Mesendoderm (in vitro differentiated cells): ENCODE measurements around the gene OPCML.

Source experiments
- DNase-seq: peaks from one replicate; pipeline ENCODE4 v3.0.0; 2013
- H2AK5ac ChIP-seq: 2 replicates; pipeline ENCODE4 v1.6.1; 2013; ENCODE audit warnings: low read length, inconsistent platforms
- H2BK120ac ChIP-seq: 2 replicates; pipeline ENCODE4 v1.6.1; 2013; ENCODE audit warnings: low read depth, mild to moderate bottlenecking, low read length, moderate library complexity, mixed read lengths
- H2BK15ac ChIP-seq: replicated peaks from 2 replicates; pipeline ENCODE4 v1.6.1; 2013; ENCODE audit warnings: low read depth, mild to moderate bottlenecking, moderate library complexity
- H2BK5ac ChIP-seq: 2 replicates; pipeline ENCODE4 v1.6.1; 2013; ENCODE audit warnings: low read length, inconsistent platforms
- H3K18ac ChIP-seq: 2 replicates; pipeline ENCODE4 v1.6.1; 2013; ENCODE audit warnings: mild to moderate bottlenecking, low read length, mixed read lengths
- H3K23ac ChIP-seq: one replicate; pipeline ENCODE4 v1.6.1; 2013; ENCODE audit warnings: low read length
- H3K27ac ChIP-seq: 2 replicates; pipeline ENCODE4 v1.5.1; 2013; ENCODE audit warnings: low read depth, mild to moderate bottlenecking, inconsistent platforms, low read length, moderate library complexity
- H3K27me3 ChIP-seq: 2 replicates; pipeline ENCODE4 v1.6.1; 2013; ENCODE audit warnings: low read length, control low read depth, mild to moderate bottlenecking, inconsistent platforms; ENCODE audit not compliant: insufficient read depth, poor library complexity
- H3K36me3 ChIP-seq: 2 replicates; pipeline ENCODE4 v1.6.1; 2013; ENCODE audit warnings: low read length, inconsistent platforms; ENCODE audit not compliant: control insufficient read depth, insufficient read depth
- H3K4ac ChIP-seq: one replicate; pipeline ENCODE4 v1.6.1; 2013; ENCODE audit warnings: low read depth, mild to moderate bottlenecking, low read length, moderate library complexity
- H3K4me1 ChIP-seq: 2 replicates; pipeline ENCODE4 v1.6.1; 2013; ENCODE audit warnings: low read depth, low read length, inconsistent platforms; ENCODE audit not compliant: control insufficient read depth
- H3K4me2 ChIP-seq: 2 replicates; pipeline ENCODE4 v1.6.1; 2013; ENCODE audit warnings: low read length
- H3K4me3 ChIP-seq: 2 replicates; pipeline ENCODE4 v1.5.1; 2013; ENCODE audit warnings: mild to moderate bottlenecking, low read length
- H3K56ac ChIP-seq: one replicate; pipeline ENCODE4 v1.6.1; 2013; ENCODE audit warnings: low read length
- H3K79me1 ChIP-seq: 2 replicates; pipeline ENCODE4 v1.6.1; 2013; ENCODE audit warnings: low read length, inconsistent platforms
- H3K79me2 ChIP-seq: 2 replicates; pipeline ENCODE4 v1.6.1; 2013; ENCODE audit warnings: mild to moderate bottlenecking, low read length; ENCODE audit not compliant: control insufficient read depth, insufficient read depth
- H3K9ac ChIP-seq: 2 replicates; pipeline ENCODE4 v1.6.1; 2013; ENCODE audit warnings: low read length, inconsistent platforms
- H4K5ac ChIP-seq: one replicate; pipeline ENCODE4 v1.6.1; 2013; ENCODE audit warnings: low read length
- H4K8ac ChIP-seq: one replicate; pipeline ENCODE4 v1.6.1; 2013; ENCODE audit warnings: low read depth, mild to moderate bottlenecking, control low read depth, low read length, moderate library complexity
- WGBS: extraction: QIAGEN DNeasy Blood & Tissue Kit; methylation state at CpG from one replicate; pipeline ENCODE4 v1.1.7; 2013; ENCODE audit warnings: low lambda C conversion rate, missing lambda C conversion rate; ENCODE audit not compliant: insufficient coverage; ENCODE audit errors: extremely low coverage; 5-methylcytosine and 5-hydroxymethylcytosine counted together

OPCML gene

GRCh38 chr11:133492895-133493294 is 39.4 kb downstream of the OPCML start:
- H2BK5ac ChIP-seq, result no peak overlapping the region
- no peak overlapping the region for H3K4ac ChIP-seq
- DNase-seq, result no peak
- no peak overlapping the region for H3K56ac ChIP-seq
- no peak overlapping the region for H2BK15ac ChIP-seq
- no peak overlapping the region for H4K5ac ChIP-seq
- no peak overlapping the region for H3K9ac ChIP-seq
- H3K4me2 ChIP-seq, result no peak overlapping the region
- no peak overlapping the region for H3K27ac ChIP-seq
- no peak overlapping the region for H3K23ac ChIP-seq
- no peaks in the 10 kb centered on the region for H3K4me1 ChIP-seq
- H2AK5ac ChIP-seq, result no peak overlapping the region
- no peak overlapping the region for H3K4me3 ChIP-seq
- no peak overlapping the region for H4K8ac ChIP-seq
- no peak overlapping the region for H3K18ac ChIP-seq
- no CpG with 5 or more reads among the region's 5 CpGs for WGBS
- H2BK120ac ChIP-seq, result no peak overlapping the region
- no peaks in the 10 kb centered on the region for H3K79me1 ChIP-seq
- no peaks in the 10 kb centered on the region for H3K79me2 ChIP-seq
- H3K27me3 ChIP-seq, result no peaks in the 10 kb centered on the region
- no peaks in the 10 kb centered on the region for H3K36me3 ChIP-seq

DNA sequence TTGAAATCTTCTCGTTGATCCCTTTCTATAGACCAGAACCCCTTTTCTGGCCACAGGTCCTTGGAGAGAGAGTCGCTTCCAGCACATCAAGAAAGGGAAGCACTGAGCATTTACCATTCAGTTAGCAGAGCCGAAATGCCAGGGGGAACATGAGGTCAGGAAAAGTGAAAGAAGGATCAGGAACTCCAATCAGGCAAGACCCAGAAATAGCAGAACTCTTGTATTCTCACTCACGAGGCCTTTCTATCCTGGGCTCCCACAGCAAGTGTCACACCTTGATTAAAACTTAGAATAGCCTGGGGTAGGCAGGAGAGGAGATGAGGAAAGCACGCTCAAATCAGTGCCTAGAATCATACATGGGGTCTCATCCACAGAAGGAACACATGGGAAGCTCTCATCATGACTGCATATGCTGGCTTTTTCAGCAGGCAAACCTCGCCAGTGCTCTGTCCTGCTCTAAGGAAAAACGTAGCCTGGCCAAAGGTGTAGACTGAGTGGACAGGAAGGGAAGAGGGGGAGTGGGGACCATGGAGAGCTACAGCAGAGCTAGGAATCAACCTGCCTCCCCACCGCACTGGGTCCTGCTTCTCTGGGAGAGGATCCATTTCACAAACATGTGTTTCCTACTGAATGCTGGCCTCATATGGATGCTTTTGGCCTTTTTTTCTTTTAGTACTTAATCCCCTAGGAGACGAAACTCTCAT is 40.5 kb downstream of the OPCML start:
- Histone ChIP-seq H2BK5ac (no peak overlapping the region), H4K5ac (no peak overlapping the region), H3K27ac (no peak overlapping the region), H2BK15ac (no peak overlapping the region), H3K36me3 (no peaks in the 10 kb centered on the region), H2BK120ac (no peak overlapping the region), H3K23ac (no peak overlapping the region), H3K4me1 (no peaks in the 10 kb centered on the region), H3K4me2 (no peak overlapping the region), H3K56ac (no peak overlapping the region), H3K79me2 (no peaks in the 10 kb centered on the region), H4K8ac (no peak overlapping the region), H3K27me3 (no peaks in the 10 kb centered on the region), H3K4ac (no peak overlapping the region), H3K18ac (no peak overlapping the region), H3K79me1 (no peaks in the 10 kb centered on the region), H2AK5ac (no peak overlapping the region), H3K4me3 (no peak overlapping the region), H3K9ac (no peak overlapping the region)
- no peak for DNase-seq
- WGBS, result no CpG with 5 or more reads among the region's 9 CpGs

GRCh38 chr11:133480722-133481121 is 51.6 kb downstream of the OPCML start:
- H2BK5ac ChIP-seq, result no peak overlapping the region
- no peak overlapping the region for H3K23ac ChIP-seq
- H2BK120ac ChIP-seq, result no peak overlapping the region
- no peaks in the 10 kb centered on the region for H3K79me2 ChIP-seq
- no peak overlapping the region for H3K4me3 ChIP-seq
- no peak overlapping the region for H3K27ac ChIP-seq
- H3K9ac ChIP-seq, result no peak overlapping the region
- H3K79me1 ChIP-seq, result no peaks in the 10 kb centered on the region
- no peak overlapping the region for H4K5ac ChIP-seq
- DNase-seq, result no peak
- H3K27me3 ChIP-seq, result no peaks in the 10 kb centered on the region
- no peak overlapping the region for H2BK15ac ChIP-seq
- no peak overlapping the region for H3K4me2 ChIP-seq
- no peaks in the 10 kb centered on the region for H3K36me3 ChIP-seq
- no peak overlapping the region for H3K18ac ChIP-seq
- H4K8ac ChIP-seq, result no peak overlapping the region
- H3K4me1 ChIP-seq, result peaks cover 2% of the 10 kb centered on the region
- H3K56ac ChIP-seq, result no peak overlapping the region
- H3K4ac ChIP-seq, result no peak overlapping the region
- H2AK5ac ChIP-seq, result no peak overlapping the region
- WGBS, result no CpG with 5 or more reads among the region's 1 CpG

DNA sequence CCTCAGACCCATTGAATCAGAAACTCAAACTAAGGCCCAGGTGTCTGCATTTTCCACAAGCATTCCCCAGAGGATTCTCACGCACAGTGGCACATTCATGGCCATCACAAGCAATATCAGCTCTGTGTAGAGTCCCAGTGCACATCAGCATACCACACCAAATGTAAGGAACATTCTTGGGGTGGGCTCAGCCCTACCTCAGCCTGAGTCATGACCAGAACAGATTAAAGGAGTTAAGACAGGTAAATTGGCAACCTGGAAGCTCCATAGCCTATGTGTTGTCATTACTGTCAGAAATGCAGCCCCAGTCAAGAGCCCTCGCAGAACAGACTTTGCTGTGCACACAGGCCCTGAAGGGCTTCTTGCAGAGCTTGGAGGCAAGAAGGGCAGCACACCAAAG is 53.1 kb downstream of the OPCML start:
- Histone ChIP-seq H3K4me3 (no peak overlapping the region), H2AK5ac (no peak overlapping the region), H3K27ac (no peak overlapping the region), H4K5ac (no peak overlapping the region), H3K4ac (no peak overlapping the region), H3K56ac (no peak overlapping the region), H3K23ac (no peak overlapping the region), H2BK15ac (no peak overlapping the region), H3K27me3 (no peaks in the 10 kb centered on the region), H3K18ac (no peak overlapping the region), H3K36me3 (no peaks in the 10 kb centered on the region), H4K8ac (no peak overlapping the region), H2BK5ac (no peak overlapping the region), H2BK120ac (no peak overlapping the region), H3K79me2 (no peaks in the 10 kb centered on the region), H3K4me1 (peaks cover 2% of the 10 kb centered on the region), H3K4me2 (no peak overlapping the region), H3K9ac (no peak overlapping the region), H3K79me1 (no peaks in the 10 kb centered on the region)
- WGBS, result no CpG with 5 or more reads among the region's 2 CpGs
- no peak for DNase-seq

DNA sequence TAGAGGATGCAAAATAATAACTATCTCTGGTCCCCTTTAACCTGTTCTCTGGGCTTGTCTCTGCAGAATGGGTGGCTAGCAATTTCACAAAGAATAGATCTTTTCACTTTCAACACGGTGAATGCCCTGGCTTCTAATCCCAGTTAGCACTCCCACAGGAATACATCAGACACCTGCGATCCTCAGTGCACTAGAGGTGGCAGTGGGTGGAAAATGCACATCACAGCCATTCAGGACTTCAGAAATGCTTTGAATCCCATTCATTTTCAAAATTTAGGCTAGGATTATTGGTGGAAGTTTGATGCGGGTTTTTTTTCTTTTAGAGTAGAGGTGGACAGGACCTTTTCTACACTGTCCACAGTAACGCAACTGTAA is 55.1 kb downstream of the OPCML start:
- Histone ChIP-seq H3K18ac (no peak overlapping the region), H3K79me1 (no peaks in the 10 kb centered on the region), H3K4me2 (no peak overlapping the region), H4K5ac (no peak overlapping the region), H3K4me1 (peaks cover 2% of the 10 kb centered on the region), H3K56ac (no peak overlapping the region), H2BK5ac (no peak overlapping the region), H2AK5ac (no peak overlapping the region), H2BK15ac (no peak overlapping the region), H3K9ac (no peak overlapping the region), H3K36me3 (no peaks in the 10 kb centered on the region), H3K27me3 (no peaks in the 10 kb centered on the region), H3K23ac (no peak overlapping the region), H3K4me3 (no peak overlapping the region), H3K79me2 (no peaks in the 10 kb centered on the region), H3K27ac (no peak overlapping the region), H4K8ac (no peak overlapping the region), H2BK120ac (no peak overlapping the region), H3K4ac (no peak overlapping the region)
- DNase-seq, result no peak
- no CpG with 5 or more reads among the region's 4 CpGs for WGBS
